ENCODE results near the gene XPOT.

DNA sequence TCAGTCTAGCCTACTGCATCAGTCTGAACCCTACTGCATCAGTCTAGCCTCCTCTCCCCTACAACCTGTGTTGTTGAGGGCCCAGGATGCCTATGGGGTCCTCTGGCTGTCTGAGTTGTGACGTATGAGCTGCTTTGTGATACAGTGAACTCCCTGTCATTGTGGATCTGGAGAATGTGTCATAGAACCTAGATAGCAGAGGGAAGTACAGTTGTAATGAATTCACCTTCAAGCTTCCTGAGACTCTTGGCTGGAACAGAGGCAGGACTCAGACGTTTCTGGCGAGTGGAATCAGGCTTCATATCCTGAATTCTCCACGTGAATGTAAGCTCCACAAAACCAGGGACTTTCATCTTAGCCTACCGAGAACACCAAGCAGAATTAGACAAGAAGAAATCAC is 64.8 kb downstream of the XPOT start:
- TF ChIP-seq POLR2AphosphoS5 (IDR thresholded peaks at IDR 0.05; ENCODE audit: low read depth, low read length) (no peak), TAF1 (IDR thresholded peaks at IDR 0.05; ENCODE audit: borderline replicate concordance, low read depth, low read length) (no peak)

All from GM12892 (cell line).